ENCODE data around the gene KIF14.

DNA sequence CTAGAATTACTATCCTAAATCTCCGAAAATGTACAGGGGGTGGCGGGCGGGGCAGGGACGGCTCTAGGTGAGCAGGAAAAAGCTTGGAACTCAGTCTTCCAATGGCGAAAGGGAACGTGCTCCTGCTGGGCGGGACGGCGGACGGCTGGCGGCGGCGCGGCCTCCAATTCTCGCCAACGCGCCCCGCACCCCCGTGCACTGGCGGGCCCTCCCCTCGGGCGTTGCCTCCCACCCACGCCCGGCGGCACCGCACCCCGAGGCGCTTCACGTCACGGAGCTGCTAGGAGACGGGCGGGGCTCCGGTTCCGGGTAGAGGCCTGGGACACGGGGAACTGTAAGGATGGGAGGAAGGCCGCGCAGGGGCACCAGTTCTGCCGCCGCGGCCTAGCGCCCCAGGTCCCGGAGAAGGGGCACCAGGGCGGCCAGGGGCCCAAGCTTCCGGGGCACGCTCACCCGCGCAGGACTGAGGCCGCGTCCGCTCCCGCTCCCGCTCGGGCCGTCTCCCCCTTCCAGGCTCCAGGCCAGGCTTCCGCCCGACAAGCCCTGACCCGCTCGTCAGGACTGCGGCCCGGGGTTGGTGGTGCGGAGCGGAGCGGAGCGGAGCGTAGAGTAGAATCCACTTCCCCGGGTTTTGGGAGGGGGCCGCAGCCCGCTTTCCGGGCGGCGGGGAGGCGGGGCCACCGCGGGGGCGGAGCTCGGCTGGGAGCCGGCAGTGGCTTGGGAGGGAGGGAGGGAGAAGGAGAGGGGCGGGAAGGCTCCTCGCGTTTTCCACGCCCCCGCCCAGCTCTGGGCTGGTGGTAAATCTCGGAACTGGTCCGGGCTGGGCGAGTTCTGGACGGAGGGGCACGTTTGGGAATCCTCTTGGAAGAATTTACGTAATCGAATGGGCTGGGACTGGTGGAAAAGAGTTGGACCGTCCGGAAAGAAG is 49.0 kb upstream of the KIF14 start, which contains the start of gene DDX59:
- TF ChIP-seq CTCF (IDR thresholded peaks at IDR 0.05; ENCODE audit: low read depth, low read length, poor library complexity, severe bottlenecking), result no peak
- no peak for TF ChIP-seq EZH2phosphoT487 (IDR thresholded peaks at IDR 0.05; ENCODE audit: borderline replicate concordance, low read length)

Measured in DOHH2 (cell line).